Right lobe of liver (tissue), 6 donors: ENCODE data around the gene NPPC. TPM values are rescaled to one million over a fixed set of nuclear protein-coding genes. Genes with fewer than 3 reads are reported as not detected.
"Not testable (repeated sequence)": the region's sequence is repeated elsewhere in the genome, so short reads cannot be mapped to it uniquely, and the experiment has no call there.

Experiments used
- ATAC-seq, 4 donors: fragments of 200-7000 bp; cut with Tn5 transposase; one replicate each; pipeline ENCODE4 v1.9.1; 2020; ENCODE audit warnings: mild to moderate bottlenecking in 4 of 4, moderate library complexity in 4 of 4
- DNase-seq, 3 donors: peaks; one replicate each; pipeline ENCODE4 v3.0.0-alpha.2; 2020
- H3K27ac ChIP-seq, 3 donors: fragments of 200-600 bp; one replicate each; pipeline ENCODE4 v1.8.0; 2022
- H3K27me3 ChIP-seq, 2 donors: fragments of 200-600 bp; one replicate each; pipeline ENCODE4 v1.8.0; 2022
- H3K36me3 ChIP-seq, 4 donors: fragments of 200-600 bp; sonication (generic) in 1 of 4; one replicate each; pipeline versions ENCODE4 v1.5.1 to v1.8.0; 2017 to 2022; ENCODE audit warnings: control low read depth in 1 of 4
- H3K4me1 ChIP-seq, 4 donors: fragments of 200-600 bp; sonication (generic) in 1 of 4; one replicate each; pipeline versions ENCODE4 v1.5.1 to v1.8.0; 2017 to 2022; ENCODE audit warnings: control low read depth in 1 of 4
- H3K4me3 ChIP-seq, 3 donors: fragments of 200-600 bp; one replicate each; pipeline ENCODE4 v1.8.0; 2022
- H3K9me3 ChIP-seq, 4 donors: fragments of 200-600 bp; sonication (generic) in 1 of 4; one replicate each; pipeline versions ENCODE4 v1.5.1 to v1.8.0; 2017 to 2022; ENCODE audit warnings: control low read depth in 1 of 4
- POLR2A ChIP-seq: fragments of 450-650 bp; IDR thresholded peaks from one replicate; pipeline ENCODE4 v1.6.1; 2017; ENCODE audit warnings: antibody characterized with exemption, mild to moderate bottlenecking
- WGBS: methylation state at CpG from one replicate; pipeline ENCODE4 v1.1.6; 2018; ENCODE audit warnings: low coverage, low lambda C conversion rate; ENCODE audit not compliant: insufficient coverage; ENCODE audit errors: missing lambda C conversion rate; 5-methylcytosine and 5-hydroxymethylcytosine counted together
- intact Hi-C, 2 donors: fragments of 100-400 bp; cut with DNase I; formaldehyde crosslinking; loops; one replicate each; pipeline versions ENCODE4 v1.11.2 to v1.14.1; 2022
- total RNA-seq, 6 experiments: library from RNA; depleted of rRNA in 2 of 6; stranded (reverse); fragments of >200 nt in 2 of 6; fragmentation: NEBNext Ultra II Directional in 3 of 6; extraction: Animal tissue kit (Norgen Biotek cat#: 25700) in 3 of 6; gene quantifications; one replicate each; pipeline versions ENCODE4 v1.1.0 to v1.2.4, GENCODE V29; 2016 to 2023
- TF ChIP-seq, protein P1 (sequence below), 4 donors: fragments of 200-600 bp in 3 of 4; fragments of 450-650 bp in 1 of 4; IDR thresholded peaks; one replicate each; pipeline versions ENCODE4 v1.5.1 to v1.8.0; 2016 to 2022; ENCODE audit warnings: antibody characterized with exemption in 4 of 4, mild to moderate bottlenecking in 2 of 4
- donor health status: DM: no; HTN: yes; CAD: no.
- donor health status: DM: no; HTN: no; CAD: no.
- donor health status: DM: no; HTN: no; CAD: no.
- donor health status: DM: no; HTN: yes; CAD: no.
- donor health status: DM: no; HTN: yes; CAD: no.

Gene NPPC
- total RNA-seq, 6 experiments from 2014 or later, result not detected

DNA sequence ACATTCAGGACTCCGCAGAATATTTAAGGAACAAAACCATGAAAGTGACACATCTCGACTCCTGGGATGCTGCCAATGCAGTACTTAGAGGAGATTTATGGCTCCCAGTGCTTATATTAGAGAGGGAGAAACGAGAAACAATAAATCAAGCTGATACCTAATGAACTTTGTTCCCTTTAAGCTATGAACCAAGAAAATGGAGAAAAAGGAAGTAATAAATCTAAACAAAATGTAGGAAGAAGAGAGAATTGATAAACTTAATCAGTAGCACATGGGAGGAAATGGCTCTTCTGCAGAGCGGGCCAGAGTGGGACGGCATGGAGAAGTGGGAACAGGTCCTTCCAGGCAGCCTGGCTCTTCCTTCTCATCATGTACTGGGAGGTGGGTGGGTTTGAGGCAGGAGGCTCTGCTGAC, 42.7 kb downstream of the NPPC start:
- WGBS, result 23% methylated on average over 5 of the region's 5 CpGs
- Histone ChIP-seq H3K9me3 (no peaks in the 10 kb centered on the region), H3K27me3 (no peaks in the 10 kb centered on the region), H3K36me3 (no peaks in the 10 kb centered on the region), H3K4me3 (no peak overlapping the region), H3K27ac (no peak overlapping the region), H3K4me1 (no peaks in the 10 kb centered on the region)
- intact Hi-C loops, result no loop called here
- TF ChIP-seq POLR2A, result no peak
- TF ChIP-seq, protein P1, sequence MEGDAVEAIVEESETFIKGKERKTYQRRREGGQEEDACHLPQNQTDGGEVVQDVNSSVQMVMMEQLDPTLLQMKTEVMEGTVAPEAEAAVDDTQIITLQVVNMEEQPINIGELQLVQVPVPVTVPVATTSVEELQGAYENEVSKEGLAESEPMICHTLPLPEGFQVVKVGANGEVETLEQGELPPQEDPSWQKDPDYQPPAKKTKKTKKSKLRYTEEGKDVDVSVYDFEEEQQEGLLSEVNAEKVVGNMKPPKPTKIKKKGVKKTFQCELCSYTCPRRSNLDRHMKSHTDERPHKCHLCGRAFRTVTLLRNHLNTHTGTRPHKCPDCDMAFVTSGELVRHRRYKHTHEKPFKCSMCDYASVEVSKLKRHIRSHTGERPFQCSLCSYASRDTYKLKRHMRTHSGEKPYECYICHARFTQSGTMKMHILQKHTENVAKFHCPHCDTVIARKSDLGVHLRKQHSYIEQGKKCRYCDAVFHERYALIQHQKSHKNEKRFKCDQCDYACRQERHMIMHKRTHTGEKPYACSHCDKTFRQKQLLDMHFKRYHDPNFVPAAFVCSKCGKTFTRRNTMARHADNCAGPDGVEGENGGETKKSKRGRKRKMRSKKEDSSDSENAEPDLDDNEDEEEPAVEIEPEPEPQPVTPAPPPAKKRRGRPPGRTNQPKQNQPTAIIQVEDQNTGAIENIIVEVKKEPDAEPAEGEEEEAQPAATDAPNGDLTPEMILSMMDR (IDR thresholded peaks at IDR 0.05), result no peak
- DNase-seq, result no peak
- no peak for ATAC-seq

DNA sequence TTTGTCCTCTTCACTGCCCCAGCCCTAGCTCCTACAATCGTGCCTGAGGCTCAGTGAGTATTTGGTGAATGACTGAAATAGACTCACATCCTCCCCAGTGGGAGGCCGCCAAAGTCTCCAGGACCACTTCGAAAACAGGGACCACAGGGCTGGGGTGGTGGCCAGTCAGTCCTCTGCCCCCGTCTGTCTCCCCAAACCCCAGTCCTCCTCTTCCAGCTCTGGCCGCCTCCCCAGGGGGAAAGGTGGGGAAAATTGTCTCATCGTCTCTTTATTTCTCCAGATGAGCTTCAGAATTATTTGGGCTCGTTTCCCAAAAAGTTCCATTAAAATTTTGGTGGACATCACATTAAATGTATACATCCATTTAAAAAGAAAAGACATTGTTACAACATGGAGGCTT, 43.5 kb downstream of the NPPC start:
- ATAC-seq, result no peak
- no peaks in the 10 kb centered on the region for H3K36me3 ChIP-seq
- no peaks in the 10 kb centered on the region for H3K4me1 ChIP-seq
- no peak overlapping the region for H3K27ac ChIP-seq
- H3K9me3 ChIP-seq, result no peaks in the 10 kb centered on the region
- no peak overlapping the region for H3K4me3 ChIP-seq
- intact Hi-C loops, result no loop called here
- TF ChIP-seq POLR2A, result no peak
- TF ChIP-seq, protein P1 (IDR thresholded peaks at IDR 0.05), result no peak
- no peaks in the 10 kb centered on the region for H3K27me3 ChIP-seq
- no peak for DNase-seq
- 48% methylated on average over 4 of the region's 7 CpGs for WGBS

DNA sequence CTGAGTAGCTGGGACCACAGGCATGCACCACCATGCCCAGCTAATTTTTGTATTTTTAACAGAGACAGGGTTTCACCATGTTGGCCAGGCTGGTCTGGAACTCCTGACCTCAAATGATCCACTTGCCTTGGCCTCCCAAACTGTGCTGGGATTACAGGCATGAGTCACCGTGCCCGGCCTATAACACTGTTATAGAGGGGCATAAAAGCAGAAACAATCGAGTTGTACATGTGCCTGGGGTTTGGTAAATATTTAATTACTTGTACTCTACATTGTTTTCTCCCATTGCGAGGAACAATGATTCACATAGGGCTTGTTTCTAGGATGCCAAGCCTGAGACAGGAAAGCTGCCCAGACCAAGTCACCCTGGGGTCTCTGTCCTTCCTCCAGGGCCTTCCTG, 45.8 kb downstream of the NPPC start:
- ATAC-seq, H3K36me3 ChIP-seq, H3K4me1 ChIP-seq, H3K27ac ChIP-seq, intact Hi-C loops, DNase-seq, H3K4me3 ChIP-seq, H3K9me3 ChIP-seq, H3K27me3 ChIP-seq: not testable (repeated sequence)
- 37% methylated on average over 2 of the region's 4 CpGs for WGBS

DNA sequence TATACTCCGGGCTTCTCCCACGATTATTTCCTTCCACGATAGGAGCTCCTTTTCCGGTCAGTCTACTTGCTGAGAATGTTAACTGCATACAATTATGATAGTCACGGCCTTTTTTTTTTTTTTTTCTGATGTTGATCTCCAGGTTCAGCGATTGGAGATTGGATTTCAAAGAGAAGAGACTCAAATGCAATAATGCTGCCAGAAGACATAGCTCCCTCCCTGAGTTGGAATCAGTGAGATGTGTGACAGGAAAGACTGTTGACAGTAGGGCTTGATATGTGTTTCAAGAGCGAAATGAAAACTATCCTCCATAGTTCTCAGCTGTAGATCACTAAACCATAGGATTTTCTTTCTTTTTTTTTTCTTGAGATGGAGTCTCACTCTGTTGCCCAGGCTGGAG, 47.0 kb downstream of the NPPC start:
- TF ChIP-seq, protein P1 (IDR thresholded peaks at IDR 0.05), result no peak
- no peak for TF ChIP-seq POLR2A
- Histone ChIP-seq H3K27ac (no peak overlapping the region), H3K4me3 (no peak overlapping the region), H3K27me3 (no peaks in the 10 kb centered on the region), H3K9me3 (no peaks in the 10 kb centered on the region), H3K4me1 (no peaks in the 10 kb centered on the region), H3K36me3 (no peaks in the 10 kb centered on the region)
- ATAC-seq, result no peak
- no peak for DNase-seq
- 74% methylated on average over 7 of the region's 7 CpGs for WGBS
- intact Hi-C loops, result no loop called here

DNA sequence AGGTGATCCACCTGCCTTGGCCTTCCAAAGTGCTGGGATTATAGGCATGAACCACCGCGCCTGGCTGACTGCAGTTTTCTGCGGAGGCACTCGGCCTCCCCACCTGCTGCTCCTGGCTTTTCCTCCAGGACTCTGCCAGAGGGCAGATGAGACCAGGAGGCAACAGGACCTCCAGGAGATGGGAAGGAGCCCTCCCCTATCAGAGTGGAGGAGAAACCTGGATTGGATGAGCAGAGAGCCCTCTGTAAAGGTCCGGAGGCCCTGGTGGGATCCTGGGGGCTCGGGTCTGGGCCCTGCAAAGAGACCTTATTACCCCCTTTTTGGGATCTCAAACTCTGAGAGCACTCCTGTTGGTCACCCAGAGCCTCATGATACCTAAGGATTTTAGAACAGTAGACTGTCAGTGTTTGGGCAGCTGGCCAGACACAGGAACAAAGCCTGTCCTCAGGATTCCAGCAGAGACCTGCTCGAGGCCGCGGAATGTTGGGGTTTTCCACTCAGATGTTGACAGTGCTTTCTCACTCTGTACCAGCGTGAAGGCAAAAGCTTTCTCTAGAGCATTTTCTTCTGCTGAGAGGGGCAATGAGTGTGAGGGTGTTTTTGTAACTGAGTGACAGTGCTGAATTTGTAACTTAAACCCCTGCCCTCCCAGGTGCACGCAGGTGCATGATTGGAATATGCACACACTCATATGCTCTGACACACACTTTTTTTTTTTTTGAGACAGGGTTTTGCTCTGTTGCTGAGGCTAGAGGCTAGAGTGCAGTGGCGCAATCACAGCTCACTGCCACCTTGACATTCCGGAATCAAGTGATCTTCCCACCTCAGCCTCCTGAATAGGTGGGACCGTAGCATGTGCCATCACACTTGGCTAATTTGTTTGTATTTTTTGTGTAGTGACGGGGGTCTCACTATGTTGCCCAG, 48.4 kb downstream of the NPPC start:
- H3K27me3 ChIP-seq, result no peaks in the 10 kb centered on the region
- no peak overlapping the region for H3K4me3 ChIP-seq
- DNase-seq (no peak), ATAC-seq (no peak)
- intact Hi-C loops, result no loop called here
- no peaks in the 10 kb centered on the region for H3K9me3 ChIP-seq
- 63% methylated on average over 9 of the region's 15 CpGs for WGBS
- H3K4me1 ChIP-seq, result no peaks in the 10 kb centered on the region
- no peaks in the 10 kb centered on the region for H3K36me3 ChIP-seq
- no peak overlapping the region for H3K27ac ChIP-seq
- TF ChIP-seq POLR2A, result no peak
- TF ChIP-seq, protein P1 (IDR thresholded peaks at IDR 0.05), result no peak
